SKM-1 (cell line): ENCODE measurements around the gene ERGIC2.
"Not testable (repeated sequence)": the region's sequence is repeated elsewhere in the genome, so short reads cannot be mapped to it uniquely, and the experiment has no call there.

ENCODE experiments used
- DNase-seq: peaks from one replicate; lab custom pipeline; 2025; ENCODE audit not compliant: unreplicated experiment; lab: John Stamatoyannopoulos, UW

The ERGIC2 gene, protein sequence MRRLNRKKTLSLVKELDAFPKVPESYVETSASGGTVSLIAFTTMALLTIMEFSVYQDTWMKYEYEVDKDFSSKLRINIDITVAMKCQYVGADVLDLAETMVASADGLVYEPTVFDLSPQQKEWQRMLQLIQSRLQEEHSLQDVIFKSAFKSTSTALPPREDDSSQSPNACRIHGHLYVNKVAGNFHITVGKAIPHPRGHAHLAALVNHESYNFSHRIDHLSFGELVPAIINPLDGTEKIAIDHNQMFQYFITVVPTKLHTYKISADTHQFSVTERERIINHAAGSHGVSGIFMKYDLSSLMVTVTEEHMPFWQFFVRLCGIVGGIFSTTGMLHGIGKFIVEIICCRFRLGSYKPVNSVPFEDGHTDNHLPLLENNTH

DNA sequence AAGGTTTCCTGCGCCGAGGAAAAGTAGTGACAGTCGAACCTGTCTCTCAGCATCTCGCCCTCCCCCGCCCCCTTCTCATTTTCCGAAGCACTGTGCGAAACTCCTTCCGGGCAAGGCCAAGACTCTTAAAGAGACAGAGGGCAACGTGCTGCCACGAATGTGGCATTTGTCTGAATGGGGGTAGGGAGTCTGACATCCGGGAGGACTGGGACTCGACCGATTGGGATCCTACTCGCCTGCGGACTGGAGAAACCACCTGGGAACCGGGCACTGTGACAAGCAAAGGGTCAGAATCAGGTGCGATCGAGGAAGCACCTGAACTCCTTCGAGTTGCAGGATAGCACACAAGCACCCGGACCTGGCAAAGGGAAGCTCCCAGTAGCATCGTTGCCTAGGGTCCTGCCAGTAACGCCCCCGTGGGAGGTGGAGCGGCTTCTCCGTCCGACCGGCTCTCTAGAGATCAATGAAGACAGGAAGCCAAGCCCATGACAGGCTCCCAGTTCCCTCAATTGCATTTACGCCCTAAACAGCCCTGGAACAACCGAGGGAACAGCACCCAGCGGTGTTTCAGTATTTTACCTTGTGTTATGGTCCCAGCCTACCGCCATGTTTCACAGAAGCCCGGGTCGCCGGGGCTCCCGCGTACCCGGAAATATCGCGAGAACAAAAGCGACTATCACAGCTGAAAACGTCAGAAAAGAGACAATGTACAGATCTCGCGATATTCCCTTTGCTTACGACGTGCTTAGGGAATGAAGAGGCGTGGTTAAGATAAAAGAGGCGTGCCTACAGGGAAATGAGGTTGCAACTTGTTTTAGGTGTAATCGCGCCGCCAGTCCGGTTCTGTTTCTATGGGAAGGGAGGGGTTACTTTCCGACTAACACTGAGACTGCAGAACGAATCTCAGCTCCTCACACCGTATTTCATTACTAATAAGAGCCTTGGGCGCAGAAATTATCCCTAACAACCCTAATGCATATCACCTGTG lies at the start of gene ERGIC2:
TSS of gene ERGIC2 (minus strand) at position 637 of the 988 bp plus-strand sequence. CDS start 9,539 bp downstream, outside the sequence.
- DNase-seq, result peak; percentile 87

DNA sequence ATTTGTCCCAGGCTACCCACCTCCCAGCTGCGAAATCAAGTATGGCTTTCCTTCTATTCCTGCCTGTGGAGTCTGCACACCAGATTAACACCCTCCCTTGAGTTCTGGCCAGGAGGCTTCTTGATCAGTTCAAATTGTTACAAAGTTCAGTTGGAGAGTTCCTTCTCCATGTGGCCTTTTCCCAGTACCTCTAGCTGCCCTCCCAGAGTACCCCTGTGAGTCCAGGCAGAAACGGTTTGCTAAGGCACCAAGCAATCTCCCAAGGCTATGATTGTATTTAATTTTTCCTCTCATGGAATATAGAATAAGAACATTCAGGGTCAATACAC lies 49.7 kb upstream of the ERGIC2 start:
- no peak for DNase-seq

DNA sequence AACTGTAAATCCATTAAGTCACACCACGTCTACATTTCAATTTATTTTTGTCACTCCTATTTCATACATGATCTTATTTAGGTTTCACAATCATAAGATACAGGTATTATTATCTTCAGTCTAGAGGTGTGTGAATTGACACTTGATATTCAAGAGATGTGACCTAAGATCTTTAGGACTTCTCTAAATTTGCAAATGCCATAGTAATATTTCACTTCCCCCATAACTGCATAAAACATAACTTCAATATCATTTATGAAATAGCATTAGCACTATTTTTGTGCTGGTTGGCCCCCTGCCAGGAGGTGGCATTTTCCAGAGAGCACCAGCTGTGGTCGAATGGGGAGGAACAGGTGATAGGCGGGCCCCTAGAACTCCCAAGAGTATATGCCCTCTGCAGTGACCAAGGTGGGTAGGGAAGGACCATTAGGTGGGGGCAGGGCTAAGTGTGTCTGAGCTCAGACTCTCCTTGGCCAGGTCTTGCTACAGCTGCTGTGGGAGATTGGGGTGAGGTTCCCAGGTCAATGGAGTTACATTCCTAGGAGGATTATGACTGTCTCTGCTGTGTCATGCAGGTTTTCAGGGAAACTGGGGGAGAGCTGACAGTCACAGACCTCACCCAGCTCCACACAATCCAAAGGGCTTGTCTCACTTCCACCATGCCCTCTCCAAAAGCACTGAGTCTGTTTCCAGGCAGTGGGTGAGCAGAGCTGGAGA lies 49.2 kb upstream of the ERGIC2 start:
- no peak for DNase-seq

DNA sequence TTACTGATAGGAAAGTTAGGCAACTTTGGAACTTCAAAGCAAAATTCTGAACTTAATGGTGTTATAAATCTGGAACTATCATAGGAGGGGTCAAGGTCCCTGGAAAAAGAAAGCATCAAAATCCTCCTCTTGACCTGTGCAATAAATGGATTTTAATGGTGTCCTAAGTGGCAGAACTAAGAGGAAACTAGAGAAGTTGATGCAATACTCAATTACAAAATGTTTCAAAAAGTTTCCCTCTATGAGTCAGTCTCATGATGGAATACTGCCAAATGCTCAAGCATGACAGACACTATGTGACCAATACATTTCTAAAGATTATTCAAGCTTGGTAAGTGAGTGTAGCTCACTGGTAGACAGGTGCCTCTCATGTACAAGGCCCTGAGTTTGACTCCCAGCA lies 47.7 kb upstream of the ERGIC2 start:
- DNase-seq, result peak; percentile 62

DNA sequence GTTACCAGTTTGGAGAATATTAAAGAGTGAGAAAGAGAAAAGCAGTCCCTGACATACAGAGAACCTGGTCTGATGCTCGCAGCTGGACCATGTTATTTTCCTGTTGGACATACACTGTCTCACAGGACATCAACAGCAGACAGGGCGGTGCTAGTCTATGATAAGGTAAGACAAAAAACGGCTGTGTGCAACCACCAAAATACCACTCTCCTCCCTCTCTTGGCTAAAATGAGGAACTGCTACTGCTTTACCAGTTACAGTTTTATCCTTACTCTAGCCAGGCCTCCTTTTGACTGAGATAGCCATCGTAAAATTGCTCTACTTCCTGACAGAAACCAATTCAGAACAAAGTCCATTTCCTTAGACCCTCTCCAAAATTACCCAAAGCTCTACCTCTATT lies 47.0 kb upstream of the ERGIC2 start:
- DNase-seq, result peak; percentile 34

DNA sequence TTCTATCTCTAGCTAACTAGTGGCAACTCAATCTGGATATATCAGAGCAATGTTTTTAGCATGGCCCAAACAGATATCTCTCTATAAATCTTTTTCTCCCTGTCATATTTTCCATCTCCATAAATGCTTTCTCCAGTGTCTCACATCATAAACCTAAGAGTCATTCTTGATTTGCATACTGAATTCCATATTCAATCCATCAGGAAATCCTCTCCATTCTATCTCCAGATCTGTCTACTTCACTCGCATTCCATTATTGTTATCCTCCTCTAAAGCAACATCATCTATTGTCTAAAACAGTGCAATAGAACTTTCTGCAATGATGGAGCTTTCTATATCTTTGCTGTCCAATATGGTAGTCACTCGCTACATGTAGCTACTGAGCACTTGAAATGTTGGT lies 45.5 kb upstream of the ERGIC2 start:
- DNase-seq, result no peak

DNA sequence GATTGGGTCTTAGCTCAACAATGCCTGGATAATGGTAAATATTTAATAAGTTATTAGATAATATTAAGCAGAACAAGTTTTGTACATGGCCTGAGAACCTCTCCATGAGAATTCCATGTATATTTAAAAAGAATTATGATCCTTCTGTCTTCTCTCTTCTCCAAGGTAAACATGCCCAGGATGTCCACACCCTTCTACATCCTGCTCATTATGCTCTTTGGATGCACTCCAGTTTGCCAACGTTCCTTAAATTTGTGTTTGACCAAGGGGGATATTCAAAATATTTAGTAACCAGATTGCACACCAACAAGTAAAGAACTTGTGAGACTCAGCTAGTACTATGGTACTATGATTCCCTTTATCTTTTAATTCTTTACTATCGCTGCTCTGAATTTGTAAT lies 44.8 kb upstream of the ERGIC2 start:
- no peak for DNase-seq

DNA sequence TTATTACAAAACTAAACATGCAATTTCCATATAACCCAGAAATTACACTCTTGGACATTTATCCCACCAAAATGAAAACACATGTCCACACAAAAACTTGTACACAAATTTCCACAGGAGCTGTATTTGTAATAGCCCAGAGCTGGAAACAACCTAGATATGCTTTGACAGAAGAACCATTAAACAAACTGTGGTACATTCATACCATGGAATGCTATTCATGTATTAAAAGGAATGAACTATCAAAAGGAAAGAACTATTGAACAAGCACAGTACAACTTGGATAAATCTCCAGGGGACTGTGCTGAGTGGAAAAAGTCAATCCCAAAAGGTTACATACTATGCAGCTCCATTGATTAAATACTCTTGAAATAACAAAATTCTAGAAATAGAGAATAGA lies 35.8 kb upstream of the ERGIC2 start:
- no peak for DNase-seq

DNA sequence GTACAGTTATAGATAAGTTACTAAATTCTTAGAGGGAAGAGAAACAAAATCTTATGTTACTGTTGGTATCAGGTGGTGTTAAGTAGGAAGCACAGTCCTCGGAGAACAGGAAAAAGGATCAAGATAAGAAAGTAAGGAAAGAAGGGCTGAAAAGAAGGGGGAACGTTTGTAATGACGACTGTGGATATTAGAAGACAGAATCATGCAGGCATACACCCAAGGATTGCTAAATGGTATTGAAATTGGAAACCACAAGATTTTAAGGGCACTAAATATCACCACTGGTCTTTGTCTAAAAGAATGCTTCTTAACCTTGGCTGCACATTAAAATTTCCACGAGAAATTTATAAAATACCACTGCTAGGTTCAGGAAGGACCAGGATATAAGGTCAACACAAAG lies 34.1 kb upstream of the ERGIC2 start:
- no peak for DNase-seq

DNA sequence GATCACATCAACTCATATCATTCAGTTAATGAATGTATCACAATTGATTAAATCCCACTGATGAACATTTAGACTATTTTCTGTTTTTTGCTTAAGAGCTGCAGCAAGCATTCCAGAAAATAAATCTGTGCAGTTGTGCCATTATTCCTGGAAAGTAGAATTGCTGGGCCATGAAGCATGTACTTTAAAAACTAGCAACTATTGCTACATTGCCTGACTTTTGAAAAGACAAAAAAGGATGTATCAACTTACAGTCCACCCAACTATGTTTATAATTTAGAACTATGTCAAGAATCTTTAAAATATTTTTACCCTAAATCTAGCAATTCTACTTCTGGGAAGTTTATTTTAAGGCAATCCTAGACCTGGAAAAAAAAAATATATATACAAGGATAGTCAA lies 33.4 kb upstream of the ERGIC2 start:
- no peak for DNase-seq

DNA sequence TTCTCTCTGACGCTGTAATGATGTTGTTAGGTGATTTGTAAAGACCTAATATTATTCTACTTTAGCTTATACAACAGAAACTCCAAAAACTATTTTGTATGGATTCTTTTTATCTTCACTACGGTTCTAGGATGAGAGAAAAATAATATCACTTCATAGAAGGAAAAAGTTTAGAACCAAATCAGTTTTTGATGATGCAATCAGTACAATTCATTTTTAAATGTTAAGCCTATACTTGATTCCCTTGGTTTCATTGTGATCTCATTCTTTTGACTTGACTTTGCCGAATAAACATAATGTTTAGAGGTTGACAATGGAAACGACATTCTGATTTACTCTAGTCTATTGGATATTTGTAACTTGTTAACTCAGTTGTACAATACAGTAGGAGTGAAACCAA lies 24.6 kb upstream of the ERGIC2 start:
- no peak for DNase-seq

DNA sequence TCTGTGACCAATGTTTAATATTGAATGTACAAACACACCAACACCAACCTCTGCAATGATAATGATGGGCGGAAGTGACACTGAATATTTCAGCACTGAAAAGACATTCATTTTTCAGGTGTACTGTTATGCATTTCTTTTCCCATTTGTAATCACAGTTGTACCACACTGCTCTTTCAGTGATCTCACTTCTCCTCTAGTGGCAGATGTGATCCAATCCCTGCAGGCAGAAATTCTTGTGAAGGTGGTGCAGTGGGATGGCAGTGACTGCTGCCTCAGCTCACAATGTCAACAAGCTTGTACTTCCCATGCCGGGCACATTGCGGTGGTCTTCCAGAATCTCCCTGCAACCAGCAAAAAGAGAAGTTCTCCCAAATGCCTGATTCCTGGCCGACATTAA lies 23.0 kb upstream of the ERGIC2 start:
- DNase-seq, result no peak

DNA sequence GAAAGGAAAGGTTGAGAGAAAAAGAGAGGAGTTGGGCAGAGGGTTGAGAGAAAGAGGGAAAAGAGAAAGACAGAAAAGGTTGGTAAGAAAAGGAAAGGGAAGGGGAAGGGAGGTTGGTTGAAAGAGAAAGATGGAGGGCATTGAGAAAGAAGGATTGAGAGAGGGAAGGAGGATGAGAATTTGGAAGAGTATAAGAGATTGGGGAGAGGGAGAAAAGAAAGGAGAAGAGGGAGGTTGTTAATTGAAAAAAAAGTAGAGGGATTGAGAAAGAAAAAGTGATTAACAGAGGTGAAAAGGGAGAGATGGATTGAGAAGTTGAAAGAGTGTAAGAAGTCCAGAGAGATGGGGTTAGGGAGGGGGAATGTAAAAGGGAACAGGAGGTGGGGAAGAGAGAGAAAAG lies 21.5 kb upstream of the ERGIC2 start:
- DNase-seq, result no peak

DNA sequence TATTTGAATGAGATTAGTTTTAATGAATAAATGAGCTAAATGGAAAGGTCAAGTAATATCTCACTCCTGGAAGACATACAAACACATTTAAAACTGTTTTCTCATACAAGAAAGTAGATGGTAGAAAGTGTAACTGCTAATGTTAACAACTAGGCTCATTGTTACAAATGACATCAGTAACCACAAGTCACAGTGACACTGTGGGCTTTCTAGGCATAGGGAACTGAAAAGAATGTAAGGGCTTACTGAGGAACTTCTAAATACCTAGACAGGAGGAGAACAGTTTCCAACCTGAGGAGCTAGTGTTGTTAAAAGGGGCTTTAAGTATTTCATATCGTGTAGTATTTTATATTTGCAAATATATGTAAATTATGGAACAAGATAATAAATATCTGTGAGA lies 17.5 kb upstream of the ERGIC2 start:
- DNase-seq, result no peak

DNA sequence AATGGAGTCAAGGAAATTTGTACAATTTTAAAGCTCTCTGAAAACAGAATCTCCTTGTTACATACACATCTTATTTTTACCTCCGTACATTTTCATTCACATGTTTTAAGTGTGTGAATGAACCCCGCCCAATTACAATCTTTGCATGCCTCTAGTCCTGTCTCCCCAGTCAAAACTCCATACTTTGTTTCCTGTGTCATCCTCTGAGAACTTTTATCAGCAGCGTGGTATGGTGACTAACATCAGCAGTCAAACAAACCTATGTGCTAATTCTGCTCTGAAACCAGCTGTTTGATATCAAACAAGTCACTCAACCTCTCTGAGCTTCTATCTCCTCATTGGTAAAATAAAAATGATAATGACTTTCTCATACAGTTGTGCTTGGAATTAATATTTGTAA lies 15.8 kb upstream of the ERGIC2 start:
- DNase-seq, result no peak

DNA sequence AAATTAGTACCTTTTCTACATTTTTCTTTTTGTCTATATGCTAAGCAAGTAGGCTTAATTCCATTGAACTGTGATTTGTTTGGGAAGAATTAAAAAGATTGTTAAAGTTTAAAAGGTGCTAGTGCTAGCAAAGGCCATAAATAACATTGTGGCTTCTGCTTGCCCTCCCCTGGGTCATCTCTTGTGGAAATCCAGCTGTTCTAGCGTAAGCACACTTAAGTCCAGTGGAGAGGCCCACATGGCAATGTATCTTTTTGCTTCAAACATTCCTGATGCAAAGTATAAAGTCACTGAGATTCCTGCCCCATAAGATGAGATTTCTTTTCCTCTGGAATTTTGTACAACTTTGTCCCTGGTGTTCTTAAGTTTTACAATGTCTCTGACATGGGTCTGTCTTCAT lies 14.4 kb upstream of the ERGIC2 start:
- no peak for DNase-seq

DNA sequence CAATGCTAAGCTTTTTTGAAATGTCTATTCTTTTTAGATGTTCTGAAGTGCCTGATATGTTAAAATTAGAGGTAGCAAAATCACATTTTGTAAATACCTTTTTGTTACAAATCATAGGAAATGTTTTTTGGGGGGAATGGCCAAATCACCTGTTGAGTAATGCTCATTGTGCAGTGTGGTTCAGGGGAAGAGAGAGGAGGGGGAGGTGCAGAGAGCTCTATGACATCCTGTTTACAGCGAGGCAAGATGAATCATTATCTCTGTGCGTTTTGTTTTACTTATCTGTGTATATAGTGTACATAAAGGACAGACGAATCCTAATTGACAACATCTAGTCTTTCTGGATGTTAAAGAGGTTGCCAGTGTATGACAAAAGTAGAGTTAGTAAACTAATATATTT lies 9.4 kb upstream of the ERGIC2 start:
- not testable (repeated sequence) for DNase-seq

DNA sequence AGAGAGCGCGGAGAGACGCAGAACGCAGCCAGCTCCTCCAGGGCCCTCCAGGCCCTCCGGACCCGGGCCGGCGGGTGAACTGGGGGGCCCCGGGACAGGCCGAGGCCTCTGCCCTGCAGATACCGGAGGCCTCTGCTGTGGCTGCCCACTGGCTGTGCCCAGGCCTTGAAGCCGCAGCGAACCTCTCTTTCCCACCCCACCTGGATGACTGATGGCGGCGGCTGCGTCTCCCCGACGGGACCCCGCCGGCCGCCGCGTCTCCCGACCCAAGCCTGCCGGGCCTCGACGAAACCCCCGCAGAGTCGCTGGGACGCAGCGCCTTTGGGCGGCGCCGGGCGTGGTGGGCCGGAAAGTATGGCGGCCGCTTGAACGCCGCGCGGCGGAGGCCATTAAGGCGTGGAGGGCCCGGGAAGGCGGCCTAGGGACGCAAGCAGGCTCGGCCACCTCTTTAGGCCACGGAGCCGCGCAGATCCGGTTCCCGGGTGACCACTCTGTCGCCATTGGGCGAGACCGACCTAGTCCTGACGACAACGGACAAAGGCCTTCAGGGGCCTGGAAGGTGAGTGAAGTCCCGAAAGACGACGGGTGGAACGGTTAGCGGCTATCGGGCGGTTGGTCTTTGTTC lies 8.4 kb upstream of the ERGIC2 start:
- no peak for DNase-seq

DNA sequence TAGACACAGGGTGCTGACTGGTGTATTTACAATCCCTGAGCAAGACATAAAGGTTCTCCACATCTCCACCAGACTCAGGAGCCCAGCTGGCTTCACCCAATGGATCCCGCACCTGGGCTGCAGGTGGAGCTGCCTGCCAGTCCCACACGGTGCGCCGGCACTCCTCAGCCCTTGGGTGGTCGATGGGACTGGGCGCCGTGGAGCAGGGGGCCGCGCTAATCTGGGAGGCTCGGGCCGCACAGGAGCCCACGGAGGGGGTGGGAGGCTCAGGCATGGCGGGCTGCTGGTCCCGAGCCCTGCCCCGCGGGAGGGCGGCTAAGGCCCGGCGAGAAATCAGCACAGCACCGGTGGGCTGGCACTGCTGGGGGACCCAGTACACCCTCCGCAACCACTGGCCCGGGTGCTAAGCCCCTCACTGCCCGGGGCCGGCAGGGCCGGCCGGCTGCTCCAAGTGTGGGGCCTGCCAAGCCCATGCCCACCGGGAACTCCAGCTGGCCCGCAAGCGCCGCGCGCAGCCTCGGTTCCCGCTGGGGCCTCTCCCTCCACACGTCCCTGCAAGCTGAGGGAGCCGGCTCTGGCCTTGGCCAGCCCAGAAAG lies 5.2 kb upstream of the ERGIC2 start:
- DNase-seq, result not testable (repeated sequence)

DNA sequence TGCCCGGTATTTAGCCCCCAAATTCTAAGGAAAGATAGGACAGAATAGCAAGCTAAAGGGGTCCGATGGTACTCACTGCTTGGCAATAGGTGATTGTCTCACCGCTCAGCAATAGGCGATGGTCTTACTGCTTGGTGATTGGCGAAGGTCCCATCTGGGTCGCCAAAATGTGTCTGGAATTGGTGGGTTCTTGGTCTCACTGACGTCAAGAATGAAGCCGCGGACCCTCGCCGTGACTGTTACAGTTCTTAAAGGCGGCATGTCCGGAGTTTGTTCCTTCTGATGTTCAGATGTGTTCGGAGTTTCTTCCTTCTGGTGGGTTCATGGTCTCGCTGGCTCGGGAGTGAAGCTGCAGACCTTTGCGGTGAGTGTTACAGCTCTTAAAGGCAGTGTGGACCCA lies 4.2 kb upstream of the ERGIC2 start:
- not testable (repeated sequence) for DNase-seq

DNA sequence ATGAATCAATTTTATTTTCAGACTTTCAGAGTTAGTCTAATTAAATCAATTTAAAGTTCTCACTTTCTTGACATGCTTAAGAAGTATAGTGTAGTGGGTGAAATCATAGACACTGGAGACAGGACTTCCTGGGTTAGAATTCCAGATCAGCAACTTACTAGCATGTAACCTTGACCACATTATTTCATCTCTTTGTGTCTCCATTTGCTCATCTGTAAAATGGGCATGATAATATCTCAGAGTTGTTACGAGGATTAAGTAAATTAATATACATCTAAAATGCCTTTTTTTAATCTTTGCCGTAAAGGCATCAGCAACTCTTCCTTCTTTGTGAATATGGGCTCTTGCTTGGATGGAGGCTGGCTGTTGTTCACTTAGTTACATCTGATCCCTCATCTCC lies 1.3 kb upstream of the ERGIC2 start:
- DNase-seq, result no peak
